ENCODE data around the gene SBNO2.

The SBNO2 gene

DNA sequence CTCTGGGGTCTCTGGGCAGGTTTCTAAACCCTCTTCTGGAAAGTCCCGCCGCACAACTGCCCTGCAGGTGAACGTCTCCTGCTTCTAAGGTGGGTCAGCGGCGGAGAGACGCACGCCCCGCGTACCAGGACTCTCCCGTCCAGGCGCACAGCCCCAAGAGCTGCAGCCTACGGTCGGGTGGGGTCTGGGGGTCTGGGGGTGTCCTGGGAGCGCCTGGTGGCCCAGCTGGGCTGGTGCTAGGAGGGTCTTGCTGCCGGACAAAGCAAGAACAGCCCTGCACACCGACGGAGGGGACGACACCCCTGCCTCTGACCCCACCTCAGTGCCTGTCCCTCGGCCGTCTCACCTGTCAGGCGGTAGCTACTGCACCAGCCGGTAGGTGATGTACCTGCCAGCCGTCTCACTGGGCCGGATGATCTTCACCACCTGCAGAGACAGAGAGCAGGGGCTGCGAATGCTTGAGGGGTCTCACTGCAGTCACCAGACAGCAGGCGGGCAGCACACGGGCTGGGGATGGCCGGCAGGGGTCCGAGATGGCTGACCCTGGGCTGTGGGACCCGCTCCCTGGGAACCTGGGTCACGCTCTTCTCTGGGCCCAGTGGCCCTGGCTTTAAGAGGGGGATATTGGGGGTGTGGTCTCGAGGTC is 84.8 kb downstream of the SBNO2 start:
- no peak for ATAC-seq

DNA sequence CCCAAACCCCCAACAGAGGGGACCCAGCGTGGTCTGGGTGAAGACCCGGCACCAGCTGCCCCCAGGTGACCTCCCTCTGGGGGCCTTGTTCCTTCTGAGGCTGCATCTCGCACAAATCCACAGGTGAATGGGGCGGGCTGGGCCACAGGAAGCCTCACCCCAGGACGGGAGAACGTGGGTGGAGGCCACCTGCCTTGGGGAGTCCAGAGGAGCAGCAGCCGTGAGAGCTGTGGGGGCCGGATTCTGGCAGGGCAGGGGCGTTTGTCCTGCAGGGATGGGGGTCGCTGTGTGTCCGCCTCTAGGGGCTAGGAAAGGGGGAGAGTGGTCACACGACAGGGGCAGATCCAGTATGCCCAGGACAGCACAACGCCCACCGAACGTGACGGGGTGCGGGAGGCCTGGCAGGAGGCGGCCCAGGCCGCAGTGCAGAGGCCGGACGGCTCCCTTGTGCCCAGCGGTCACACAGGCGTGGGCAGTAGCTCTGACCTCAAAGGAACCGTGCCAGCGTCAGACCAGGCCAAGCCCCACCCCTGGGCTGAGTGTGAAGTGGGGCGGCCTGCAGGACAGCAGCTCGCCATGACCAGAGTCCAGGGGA is 85.6 kb downstream of the SBNO2 start:
- TF ChIP-seq PPARA (CRISPR knock-in tag; IDR thresholded peaks at IDR 0.05; ENCODE audit: borderline replicate concordance) (no peak), CSDC2 (CRISPR knock-in tag; IDR thresholded peaks at IDR 0.05) (no peak), ZNF8 (CRISPR knock-in tag; IDR thresholded peaks at IDR 0.05) (no peak), TCF4 (CRISPR knock-in tag; IDR thresholded peaks at IDR 0.05; ENCODE audit: borderline replicate concordance) (no peak), TSHZ2 (CRISPR knock-in tag; IDR thresholded peaks at IDR 0.05) (no peak), ARNTL (CRISPR knock-in tag; IDR thresholded peaks at IDR 0.05; ENCODE audit: borderline replicate concordance, low read depth) (no peak), ZC3H10 (CRISPR knock-in tag; IDR thresholded peaks at IDR 0.05) (no peak), ZFP30 (CRISPR knock-in tag; IDR thresholded peaks at IDR 0.05) (no peak), ZNF70 (CRISPR knock-in tag; IDR thresholded peaks at IDR 0.05) (no peak), ZNF565 (CRISPR knock-in tag; conservative IDR thresholded peaks at IDR 0.05; ENCODE audit: low read depth) (no peak), GLIS3 (CRISPR knock-in tag; IDR thresholded peaks at IDR 0.05) (no peak), ZFP3 (CRISPR knock-in tag; IDR thresholded peaks at IDR 0.05) (no peak), ISL1 (CRISPR knock-in tag; IDR thresholded peaks at IDR 0.05) (no peak), ESRRG (CRISPR knock-in tag; IDR thresholded peaks at IDR 0.05) (no peak)
- TF ChIP-seq, protein P1, sequence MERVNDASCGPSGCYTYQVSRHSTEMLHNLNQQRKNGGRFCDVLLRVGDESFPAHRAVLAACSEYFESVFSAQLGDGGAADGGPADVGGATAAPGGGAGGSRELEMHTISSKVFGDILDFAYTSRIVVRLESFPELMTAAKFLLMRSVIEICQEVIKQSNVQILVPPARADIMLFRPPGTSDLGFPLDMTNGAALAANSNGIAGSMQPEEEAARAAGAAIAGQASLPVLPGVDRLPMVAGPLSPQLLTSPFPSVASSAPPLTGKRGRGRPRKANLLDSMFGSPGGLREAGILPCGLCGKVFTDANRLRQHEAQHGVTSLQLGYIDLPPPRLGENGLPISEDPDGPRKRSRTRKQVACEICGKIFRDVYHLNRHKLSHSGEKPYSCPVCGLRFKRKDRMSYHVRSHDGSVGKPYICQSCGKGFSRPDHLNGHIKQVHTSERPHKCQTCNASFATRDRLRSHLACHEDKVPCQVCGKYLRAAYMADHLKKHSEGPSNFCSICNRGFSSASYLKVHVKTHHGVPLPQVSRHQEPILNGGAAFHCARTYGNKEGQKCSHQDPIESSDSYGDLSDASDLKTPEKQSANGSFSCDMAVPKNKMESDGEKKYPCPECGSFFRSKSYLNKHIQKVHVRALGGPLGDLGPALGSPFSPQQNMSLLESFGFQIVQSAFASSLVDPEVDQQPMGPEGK (CRISPR knock-in tag; IDR thresholded peaks at IDR 0.05; ENCODE audit: borderline replicate concordance) = no peak
- ATAC-seq = no peak

More for the DNA sequence above, 84.8 kb downstream of the SBNO2 start:
- no peak for TF ChIP-seq RARB (CRISPR knock-in tag; IDR thresholded peaks at IDR 0.05)
- TF ChIP-seq ZNF565 (CRISPR knock-in tag; conservative IDR thresholded peaks at IDR 0.05; ENCODE audit: low read depth) = no peak
- TF ChIP-seq ISL1 (CRISPR knock-in tag; IDR thresholded peaks at IDR 0.05) = no peak
- TF ChIP-seq OSR1 (CRISPR knock-in tag; IDR thresholded peaks at IDR 0.05) = no peak
- no peak for TF ChIP-seq ARNTL (CRISPR knock-in tag; IDR thresholded peaks at IDR 0.05; ENCODE audit: borderline replicate concordance, low read depth)
- no peak for TF ChIP-seq ZFP3 (CRISPR knock-in tag; IDR thresholded peaks at IDR 0.05)
- TF ChIP-seq ZNF8 (CRISPR knock-in tag; IDR thresholded peaks at IDR 0.05) = no peak
- TF ChIP-seq, protein P1 (CRISPR knock-in tag; IDR thresholded peaks at IDR 0.05; ENCODE audit: borderline replicate concordance) = no peak
- no peak for TF ChIP-seq ESRRG (CRISPR knock-in tag; IDR thresholded peaks at IDR 0.05)
- no peak for TF ChIP-seq TSHZ2 (CRISPR knock-in tag; IDR thresholded peaks at IDR 0.05)
- no peak for TF ChIP-seq CSRNP3 (CRISPR knock-in tag; IDR thresholded peaks at IDR 0.05)
- TF ChIP-seq ZFP30 (CRISPR knock-in tag; IDR thresholded peaks at IDR 0.05) = no peak
- no peak for TF ChIP-seq ZC3H10 (CRISPR knock-in tag; IDR thresholded peaks at IDR 0.05)
- TF ChIP-seq TCF4 (CRISPR knock-in tag; IDR thresholded peaks at IDR 0.05; ENCODE audit: borderline replicate concordance) = no peak
- TF ChIP-seq ZNF70 (CRISPR knock-in tag; IDR thresholded peaks at IDR 0.05) = no peak
